Kidney glomerular epithelial cell (primary cell): ENCODE results near the gene PSMD9.
"Not testable (repeated sequence)": the region's sequence is repeated elsewhere in the genome, so short reads cannot be mapped to it uniquely, and the experiment has no call there.

Source experiments
- DNase-seq: peaks from one replicate; lab custom pipeline; 2025; lab: John Stamatoyannopoulos, UW

PSMD9 gene

DNA sequence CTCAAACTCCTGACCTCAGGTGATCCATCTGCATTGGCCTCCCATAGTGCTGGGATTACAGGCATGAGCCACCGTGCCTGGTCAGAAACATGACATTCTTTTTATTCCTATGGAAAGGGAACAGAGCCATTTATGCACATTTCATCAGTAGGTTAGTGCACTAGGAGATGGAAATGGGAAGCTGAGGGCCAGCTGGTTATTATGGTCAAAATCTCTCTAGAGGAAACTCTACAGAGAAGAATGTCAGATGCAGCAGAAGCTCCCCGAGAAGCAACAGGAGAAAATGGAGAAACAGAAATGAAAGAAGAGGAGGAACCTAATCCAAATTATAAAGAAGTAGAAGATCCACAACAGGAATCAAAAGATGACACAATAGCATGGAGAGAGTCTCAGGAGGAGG lies 32.5 kb downstream of the PSMD9 start:
- DNase-seq: no peak

DNA sequence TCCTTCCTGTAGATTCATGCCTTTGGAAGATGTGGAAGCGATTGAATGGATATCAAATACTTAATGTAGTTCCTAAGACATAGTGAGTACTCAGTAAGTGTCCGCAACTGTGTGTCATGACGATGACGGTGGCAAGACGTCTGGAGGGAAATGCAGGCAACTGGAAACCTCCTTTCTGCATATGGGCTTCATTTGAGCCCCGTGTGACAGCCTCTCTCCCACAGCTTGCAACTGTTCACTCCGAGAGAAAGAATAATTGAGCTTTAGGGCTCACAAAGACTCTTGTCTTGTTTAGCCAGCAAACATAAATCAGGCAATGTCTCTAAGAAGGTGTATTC lies 36.7 kb downstream of the PSMD9 start:
- peak; percentile 29 for DNase-seq

DNA sequence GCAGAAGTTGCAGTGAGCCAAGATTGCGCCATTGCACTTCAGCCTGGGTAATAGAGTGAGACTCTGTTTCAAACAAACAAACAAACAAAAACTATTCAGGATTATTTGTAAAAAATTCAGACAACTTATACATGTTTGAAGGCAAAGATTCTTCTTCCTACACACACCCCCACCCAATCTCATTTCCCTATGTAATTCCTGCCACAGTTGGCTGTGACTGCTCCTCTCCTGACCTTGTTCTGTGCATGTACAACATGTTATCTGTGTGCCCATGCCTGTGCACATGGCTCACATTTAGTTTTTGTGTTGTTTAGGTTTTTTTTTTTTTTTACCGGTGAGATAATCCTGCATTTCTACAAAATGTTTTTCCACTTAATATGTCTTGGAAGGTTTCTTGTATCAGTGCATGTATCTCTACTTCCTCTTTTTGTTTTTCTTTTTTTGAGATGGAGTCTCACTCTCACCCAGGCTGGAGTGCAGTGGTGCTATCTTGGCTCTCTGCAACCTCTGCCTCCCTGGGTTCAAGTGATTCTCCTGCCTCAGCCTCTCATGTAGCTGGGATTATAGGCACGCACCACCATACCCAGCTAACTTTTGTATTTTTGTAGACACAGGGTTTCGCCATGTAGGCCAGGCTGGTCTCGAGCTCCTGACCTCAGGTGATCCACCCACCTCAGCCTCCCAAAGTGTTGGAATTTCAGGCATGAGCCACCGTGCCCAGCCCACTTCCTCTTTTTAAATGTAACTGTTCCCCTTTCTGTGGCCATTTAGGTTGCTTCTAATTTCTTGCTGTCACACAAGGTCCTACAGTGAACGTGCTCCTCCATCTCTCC lies 38.5 kb downstream of the PSMD9 start:
- no peak for DNase-seq

DNA sequence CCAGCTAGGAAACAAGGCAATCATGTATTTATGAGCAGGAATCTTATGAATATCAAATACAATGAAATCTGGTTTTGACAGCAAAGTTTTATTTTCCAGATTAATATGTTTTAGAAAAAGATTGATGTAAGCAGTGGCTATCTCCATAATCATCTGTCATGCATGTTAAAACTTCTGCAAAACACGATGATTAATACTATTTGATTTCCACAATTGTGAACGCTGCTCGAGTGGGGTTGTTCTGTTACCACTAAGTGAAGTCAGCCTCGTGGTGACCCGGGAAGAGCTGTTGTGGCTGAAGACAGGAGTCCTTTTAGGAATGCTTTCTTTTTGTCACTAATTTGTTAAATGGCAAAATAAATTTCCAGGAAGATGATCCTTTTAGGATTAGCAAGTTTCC lies 39.2 kb downstream of the PSMD9 start:
- no peak for DNase-seq

DNA sequence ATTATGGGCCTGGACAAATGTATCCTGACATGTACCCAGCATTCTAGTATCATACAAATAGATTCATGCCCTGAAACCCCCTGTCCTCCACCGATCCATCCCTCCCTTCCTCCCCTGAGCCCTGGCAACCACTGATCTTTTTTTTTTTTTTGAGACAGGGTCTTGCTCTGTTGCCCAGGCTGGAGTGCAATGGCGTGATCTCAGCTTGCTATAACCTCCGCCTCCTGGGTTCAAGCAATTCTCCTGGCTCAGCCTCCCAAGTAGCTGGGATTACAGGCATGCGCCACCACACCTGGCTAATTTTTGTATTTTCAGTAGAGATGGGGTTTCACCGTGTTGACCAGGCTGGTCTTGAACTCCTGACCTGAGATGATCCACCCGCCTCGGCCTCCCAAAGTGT lies 41.0 kb downstream of the PSMD9 start:
- DNase-seq: not testable (repeated sequence)

DNA sequence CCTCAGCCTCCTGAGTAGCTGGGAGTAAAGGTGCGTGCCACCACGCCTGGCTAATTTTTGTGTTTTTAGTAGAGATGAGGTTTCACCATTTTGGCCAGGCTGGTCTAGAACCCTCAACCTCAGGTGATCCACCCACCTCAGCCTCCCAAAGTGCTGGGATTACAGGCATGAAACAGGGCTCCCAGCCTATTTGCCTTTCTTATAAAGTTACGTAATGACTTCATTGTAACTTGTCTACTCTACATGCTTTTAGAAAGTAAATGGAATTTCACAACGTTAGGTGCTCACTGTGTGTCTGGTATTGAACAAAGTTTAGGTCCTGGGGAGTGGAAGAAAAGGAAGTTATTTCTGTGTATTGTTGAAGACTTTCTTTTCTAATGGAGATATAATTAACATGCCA lies 42.3 kb downstream of the PSMD9 start:
- DNase-seq: no peak

DNA sequence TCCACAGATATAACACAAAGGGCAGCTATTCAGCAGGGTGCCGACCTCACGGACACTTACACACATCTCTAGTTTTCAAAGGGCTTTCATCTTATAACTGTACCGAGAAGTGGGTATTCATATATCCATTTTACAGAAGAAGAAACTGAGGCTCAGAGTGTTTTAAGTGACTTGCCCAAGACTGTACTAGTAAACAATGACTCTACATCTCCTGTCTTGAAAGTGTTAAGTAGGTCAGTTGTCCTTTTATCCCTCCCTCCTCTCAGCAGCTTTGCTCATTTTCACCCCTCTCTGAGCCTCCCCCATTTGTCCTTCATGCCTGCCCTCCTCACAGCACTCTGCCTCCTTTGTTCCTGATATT lies 43.6 kb downstream of the PSMD9 start:
- DNase-seq: no peak

DNA sequence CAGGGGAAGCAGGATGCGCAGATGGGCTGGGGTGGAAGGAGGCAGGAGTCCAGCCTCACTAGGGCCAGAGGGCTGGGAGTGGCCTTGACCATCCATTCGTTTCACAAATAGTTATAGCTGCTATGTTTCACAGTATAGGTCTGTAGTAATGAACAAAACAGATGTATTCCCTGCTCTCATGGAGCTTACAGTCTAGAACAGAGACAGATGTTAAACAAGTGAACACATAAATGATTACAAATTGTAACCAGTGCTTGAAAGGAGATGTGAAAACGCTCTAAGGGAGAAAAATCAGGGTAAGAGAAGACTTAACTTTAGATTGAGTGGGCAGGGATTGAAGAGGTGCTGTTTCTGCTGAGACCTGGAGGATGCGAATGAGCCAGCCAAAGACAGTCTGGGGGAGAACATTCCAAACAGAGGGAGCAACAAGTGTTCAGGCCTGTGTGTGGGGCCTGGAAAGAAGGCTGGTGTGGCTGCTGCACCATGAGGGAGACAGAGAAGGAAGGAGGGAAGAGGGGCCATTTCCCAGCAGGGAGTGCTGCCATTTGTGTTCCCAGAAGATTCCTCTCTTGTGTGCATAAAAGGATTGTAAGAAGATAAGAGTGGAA lies 44.4 kb downstream of the PSMD9 start:
- DNase-seq: no peak

DNA sequence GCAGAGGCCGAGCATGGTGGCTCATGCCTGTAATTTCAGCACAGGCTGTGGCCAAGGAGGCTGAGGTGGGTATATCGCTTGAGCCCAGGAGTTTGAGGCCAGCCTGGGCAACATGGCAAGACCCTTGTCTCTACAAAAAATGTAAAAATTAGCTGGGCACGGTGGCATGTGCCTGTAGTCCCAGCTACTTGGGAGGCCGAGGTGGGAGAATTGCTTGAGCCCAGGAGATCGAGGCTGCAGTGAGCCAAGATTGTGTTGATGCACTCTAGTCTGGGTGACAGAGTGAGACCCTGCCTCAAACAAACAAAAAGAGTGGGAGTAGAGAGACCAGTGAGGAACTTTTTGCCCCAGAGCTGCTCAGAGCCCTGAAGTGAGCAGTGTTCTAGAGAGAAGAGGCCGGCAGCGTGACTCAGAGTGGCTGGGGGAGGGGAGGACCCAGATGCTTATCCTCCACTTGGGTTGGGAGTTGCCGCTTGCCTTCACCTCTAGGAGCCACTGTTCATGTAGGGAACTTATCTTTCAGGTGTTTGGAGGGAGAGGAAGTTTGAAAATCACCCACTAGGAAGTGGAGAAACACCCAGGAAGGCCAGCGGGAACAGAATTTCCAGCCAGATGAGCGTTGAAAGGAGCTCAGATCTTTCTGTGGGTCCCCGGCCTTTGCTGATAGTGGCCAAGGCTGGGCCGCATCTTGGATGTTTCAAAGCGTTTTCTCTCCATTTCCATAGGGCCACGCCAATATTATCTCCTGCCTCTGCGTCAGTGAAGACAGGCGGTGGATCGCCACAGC lies 45.1 kb downstream of the PSMD9 start:
- DNase-seq: no peak

DNA sequence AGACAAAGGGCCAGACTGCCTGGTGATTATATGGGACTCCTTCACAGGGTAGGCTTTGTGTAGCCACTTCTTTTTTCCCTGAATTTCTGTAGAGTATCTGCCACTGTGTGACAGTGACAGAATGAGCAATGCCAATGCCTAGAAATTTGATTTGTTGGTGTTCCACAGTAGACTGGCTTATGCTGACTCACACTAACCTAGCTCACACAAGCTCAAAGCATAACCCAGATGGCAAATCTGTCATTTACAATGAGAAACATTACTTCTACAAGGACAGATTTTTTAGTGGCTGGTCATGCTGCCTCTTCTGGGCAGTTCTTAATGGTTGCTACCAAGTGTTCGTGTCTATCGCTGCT lies 45.7 kb downstream of the PSMD9 start:
- DNase-seq: no peak

DNA sequence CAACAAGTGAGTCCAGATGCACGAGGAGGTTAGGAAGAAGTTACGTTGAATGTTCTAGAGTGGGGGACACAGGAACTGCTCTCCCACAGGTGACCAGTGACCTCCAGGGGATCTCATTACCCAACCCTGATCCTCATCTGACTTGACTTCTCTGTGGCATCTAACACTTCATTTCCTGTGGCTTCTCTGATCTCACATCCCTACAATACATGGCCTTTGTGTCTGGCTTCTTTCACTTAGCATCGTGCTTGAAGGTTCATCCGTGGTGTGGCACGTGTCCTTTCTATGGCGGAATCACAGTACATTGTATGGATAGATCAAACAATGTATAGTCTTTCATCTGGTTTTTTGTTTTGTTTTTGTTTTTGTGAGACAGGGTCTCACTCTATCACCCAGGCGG lies 49.1 kb downstream of the PSMD9 start:
- DNase-seq: no peak

DNA sequence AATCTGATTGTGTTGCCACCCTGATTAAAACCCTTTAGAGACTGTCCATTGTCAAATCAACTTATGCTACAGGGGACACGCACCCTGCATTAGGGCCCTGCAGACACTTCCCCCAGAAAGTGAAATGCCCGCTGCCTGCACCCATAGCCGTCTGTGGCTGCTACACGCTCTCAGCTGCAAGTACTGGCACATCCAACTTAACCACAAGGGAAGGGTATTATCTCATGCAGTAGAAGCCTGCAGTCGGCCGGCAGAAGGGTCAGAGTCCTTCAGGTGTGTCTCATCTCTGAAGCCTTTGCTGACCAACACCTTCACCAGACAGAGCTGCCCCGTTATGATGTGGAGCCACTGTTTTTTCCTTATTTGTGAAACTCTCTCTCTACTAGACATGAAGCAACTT lies 50.6 kb downstream of the PSMD9 start:
- no peak for DNase-seq

DNA sequence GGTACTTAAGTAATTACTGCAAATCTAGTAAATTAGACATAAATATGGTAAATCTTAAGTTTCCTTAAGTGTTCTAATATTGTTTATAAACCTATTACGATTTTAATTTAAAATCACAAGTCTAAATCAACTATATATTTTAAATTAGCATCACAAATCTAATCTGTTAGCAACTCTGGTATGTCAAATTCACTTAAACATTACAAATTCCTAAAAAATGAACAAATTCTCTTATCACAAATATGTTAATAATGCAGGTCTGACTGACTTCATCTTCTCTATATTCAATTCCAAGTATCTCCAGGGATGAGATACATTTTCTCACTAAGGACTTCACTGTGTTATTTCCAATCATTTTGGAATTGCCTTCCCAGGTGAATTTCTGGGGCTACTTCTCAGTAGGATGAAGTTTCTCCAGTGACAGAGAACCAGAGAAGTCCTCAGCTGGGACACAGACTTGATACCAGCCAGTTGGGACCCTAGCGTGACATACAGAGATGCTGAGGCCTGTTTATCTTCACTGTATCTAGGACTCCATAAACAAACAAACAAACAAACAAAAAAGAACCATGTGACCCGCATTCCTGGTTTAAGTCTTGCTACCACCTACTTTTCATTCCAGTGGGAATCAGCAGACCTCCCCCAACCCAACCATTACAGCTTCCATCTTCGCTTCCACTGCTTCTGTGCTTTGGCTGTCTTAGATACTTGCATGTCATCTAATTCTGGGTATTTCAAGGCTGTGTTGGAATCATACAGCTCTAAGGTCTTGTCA lies 51.6 kb downstream of the PSMD9 start:
- DNase-seq: no peak

DNA sequence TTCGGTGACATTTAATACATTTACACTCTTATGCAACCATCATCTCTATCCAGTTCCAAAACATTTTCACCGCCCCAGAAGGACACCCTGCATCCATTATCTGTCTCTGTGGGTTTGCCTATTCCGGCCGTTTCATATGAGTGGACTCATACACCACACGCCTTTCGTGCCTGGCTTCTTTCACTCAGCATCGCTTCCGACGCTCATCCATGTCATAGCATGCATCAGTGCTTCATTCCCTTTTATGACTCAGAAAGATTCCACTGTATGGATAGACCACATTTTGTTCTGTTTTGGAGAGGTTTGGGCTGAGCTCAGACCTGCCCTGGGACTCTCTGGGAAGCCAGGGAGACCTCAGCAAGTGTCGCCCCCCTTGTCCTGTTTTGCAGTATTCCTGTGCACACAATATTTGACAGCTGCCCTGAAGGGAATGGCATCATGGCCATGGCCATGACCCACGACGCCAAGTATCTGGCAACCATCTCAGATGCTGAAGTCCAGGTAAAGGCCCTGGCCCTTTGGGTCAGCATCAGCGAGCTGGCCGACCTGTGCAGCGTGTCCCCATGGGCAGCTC lies 53.6 kb downstream of the PSMD9 start:
- DNase-seq: no peak

DNA sequence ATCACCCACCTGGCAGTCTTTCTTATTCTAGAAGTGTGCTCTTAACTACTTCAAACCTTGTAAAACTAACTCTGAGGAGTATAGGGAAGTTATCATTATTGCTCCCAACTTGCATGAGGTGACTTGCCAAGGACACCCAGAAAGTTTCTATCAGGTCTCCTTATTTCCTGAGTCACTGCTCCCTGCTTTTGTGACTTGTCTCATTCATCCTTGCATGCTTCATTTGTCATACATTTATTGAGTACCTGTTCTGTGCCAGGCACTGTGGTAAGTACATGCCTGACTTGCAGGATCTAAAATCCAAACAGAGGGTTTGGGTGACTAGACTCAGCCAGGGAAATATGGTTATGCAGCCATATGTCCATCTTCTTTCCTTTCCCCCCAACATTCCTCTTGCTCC lies 55.3 kb downstream of the PSMD9 start:
- DNase-seq: no peak

DNA sequence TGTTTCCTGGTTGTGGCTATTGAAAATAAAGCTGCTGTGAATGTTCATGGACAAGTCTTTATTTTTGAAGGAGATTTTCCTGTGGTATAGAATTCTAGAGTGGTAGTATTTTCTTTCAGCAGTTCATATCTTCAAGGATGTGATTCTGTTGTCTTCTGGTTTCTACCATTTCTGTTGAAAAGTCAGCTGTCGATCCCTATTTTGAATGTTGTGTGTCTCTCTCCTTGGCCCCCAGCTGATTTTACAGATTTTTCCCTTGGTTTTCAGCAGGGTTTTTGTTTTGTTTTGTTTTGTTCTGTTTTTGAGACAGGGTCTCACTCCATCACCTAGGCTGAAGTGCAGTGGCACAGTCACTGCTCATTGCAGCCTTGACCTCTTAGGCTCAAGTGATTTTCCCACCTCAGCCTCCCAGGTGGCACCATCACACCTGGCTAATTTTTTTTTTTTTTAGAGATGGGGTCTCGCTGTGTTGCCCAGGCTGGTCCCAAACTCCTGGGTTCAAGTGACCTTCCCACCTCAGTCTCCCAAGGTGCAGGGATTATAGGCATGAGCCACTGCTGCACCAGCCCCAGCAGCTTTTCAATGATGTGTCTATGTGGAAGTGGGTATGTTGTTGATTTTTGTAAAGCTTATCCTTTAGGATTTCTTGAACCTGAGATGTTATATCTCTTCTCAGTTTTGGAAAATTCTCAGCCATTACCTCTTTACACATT lies 57.9 kb downstream of the PSMD9 start:
- no peak for DNase-seq

DNA sequence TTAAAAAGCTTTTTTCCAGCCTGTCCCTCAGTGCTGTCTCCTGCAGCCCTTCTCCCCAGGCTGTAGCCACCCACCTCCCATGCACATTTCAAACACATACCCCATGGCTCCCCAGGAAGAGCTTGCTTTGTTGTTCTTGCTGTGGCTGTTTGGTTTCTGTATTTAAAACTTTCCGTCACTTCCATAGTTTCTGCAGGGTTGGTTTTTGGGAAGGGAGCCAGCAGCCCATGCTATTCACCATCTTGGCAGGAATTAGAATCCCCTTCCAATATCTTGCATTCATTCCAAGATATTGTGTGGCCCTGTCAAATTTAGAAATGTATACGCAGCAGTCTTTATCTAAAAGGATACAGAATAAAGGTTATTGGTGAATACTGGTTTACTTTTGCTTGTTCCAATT lies 59.4 kb downstream of the PSMD9 start:
- no peak for DNase-seq

DNA sequence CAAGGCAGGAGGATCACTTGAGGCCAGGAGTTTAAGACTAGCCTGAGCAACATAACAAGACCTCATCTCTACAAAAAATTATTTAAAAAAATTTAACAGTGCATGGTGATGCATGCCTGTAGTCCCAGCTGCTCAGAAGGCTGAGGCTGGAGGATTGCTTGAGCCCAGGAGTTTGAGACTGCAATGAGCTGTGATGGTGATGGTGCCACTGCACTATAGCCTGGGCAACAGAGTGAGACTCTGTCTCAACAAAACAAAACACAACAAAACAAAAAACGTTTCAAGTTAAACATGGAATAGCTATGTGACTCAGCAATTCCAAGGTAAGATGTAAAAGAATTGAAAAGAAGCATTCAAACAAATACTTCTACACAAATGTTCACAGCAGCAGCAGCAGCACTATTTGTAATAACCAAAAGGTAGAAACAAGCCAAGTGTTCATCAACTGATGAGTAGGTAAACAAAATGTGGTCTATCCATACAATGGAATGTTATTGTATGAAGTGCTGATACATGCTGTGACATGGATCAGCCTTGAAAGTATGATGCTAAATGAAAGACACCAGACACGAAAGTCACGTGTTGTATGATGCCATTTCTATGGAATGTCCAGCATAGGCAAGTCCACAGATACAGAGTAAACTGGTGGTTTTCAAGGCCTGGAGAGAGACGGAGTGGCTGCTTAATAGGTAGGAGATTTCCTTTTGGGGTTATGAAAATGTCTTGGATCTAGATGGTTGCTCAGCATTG lies 61.2 kb downstream of the PSMD9 start:
- no peak for DNase-seq

DNA sequence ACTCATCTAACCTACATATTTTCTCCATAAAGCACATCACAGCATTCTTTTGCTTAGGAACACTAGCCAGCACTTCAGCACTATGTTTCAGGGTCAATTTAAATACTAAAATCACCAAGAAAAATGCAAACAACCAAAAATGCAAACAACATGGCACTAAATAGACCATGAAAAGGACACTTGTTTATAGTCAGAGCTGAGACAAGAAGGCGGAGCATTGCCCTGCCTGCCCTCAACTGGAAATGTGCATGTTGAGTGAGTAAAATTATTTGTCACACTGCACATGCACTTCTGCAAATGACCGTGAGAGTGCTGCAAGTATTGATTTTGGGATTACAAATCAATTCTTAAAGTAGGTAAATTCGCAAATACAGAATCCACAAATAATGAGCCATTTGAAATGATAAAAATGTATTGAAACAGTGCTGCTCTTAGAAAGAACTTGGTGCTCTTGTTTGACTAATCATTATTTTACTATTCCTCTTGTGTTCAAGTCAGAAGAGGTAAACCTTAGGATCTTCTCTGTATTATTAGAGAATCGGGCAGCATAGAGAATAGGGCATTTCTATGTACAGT lies 64.6 kb downstream of the PSMD9 start:
- no peak for DNase-seq

DNA sequence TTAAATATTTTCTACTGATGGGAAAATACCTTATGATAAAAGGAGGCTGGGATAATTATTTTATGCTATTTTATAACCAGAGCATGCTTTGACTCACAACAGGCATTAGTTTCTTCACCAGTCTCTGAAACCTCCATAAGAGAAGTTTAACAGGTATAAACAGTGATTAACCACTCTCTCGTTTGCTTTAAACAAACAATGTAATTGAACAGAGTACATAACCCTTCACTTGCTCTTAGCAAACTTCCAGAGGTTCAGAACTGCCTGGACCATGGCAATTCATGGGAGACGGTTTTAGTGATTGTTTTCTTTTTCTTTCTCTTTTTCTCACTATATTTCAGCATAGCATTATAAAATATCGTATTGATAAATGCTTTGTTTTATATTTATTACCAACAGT lies 65.1 kb downstream of the PSMD9 start:
- no peak for DNase-seq
